SK-N-SH treated with all-trans-retinoic acid at 6 μM for 48 hours (cell line): ENCODE data around the gene ASAP2.

Experiments used
- ATAC-seq: fragments of 200-7000 bp; cut with Tn5 transposase; 3 replicates; pipeline ENCODE4 v1.9.1; 2020; ENCODE audit warnings: mild to moderate bottlenecking, moderate library complexity
- ARNTL ChIP-seq: fragments of 450-650 bp; formaldehyde crosslinking; IDR thresholded peaks from 2 replicates; pipeline ENCODE4 v1.5.0; 2020; ENCODE audit warnings: low read depth, mild to moderate bottlenecking, moderate library complexity, borderline replicate concordance
- BACH2 ChIP-seq: fragments of 250-450 bp; sonication (Bioruptor Pico); IDR thresholded peaks from 2 replicates; pipeline ENCODE4 v1.9.0; 2021; ENCODE audit warnings: mild to moderate bottlenecking, borderline replicate concordance
- CREB5 ChIP-seq: fragments of 250-450 bp; sonication (Bioruptor Pico); IDR thresholded peaks from 2 replicates; pipeline ENCODE4 v1.5.1; 2020; ENCODE audit warnings: low read depth, mild to moderate bottlenecking, moderate library complexity
- CSDC2 ChIP-seq: fragments of 250-450 bp; sonication (Bioruptor Pico); IDR thresholded peaks from 2 replicates; pipeline ENCODE4 v1.5.0; 2020; ENCODE audit warnings: mild to moderate bottlenecking, moderate library complexity
- ESRRG ChIP-seq: fragments of 250-450 bp; sonication (Bioruptor Pico); IDR thresholded peaks from 2 replicates; pipeline ENCODE4 v1.6.1; 2021; ENCODE audit warnings: mild to moderate bottlenecking
- GLIS3 ChIP-seq: fragments of 250-450 bp; sonication (Bioruptor Pico); IDR thresholded peaks from 2 replicates; pipeline ENCODE4 v1.5.0; 2020; ENCODE audit warnings: mild to moderate bottlenecking, moderate library complexity
- ISL1 ChIP-seq: fragments of 250-450 bp; sonication (Bioruptor Pico); IDR thresholded peaks from 2 replicates; pipeline ENCODE4 v2.1.2; 2022; ENCODE audit warnings: mild to moderate bottlenecking, moderate library complexity
- OSR1 ChIP-seq: fragments of 250-450 bp; sonication (Bioruptor Pico); IDR thresholded peaks from 2 replicates; pipeline ENCODE4 v1.8.0; 2022; ENCODE audit warnings: moderate library complexity, mild to moderate bottlenecking, inconsistent platforms
- PPARA ChIP-seq: fragments of 250-450 bp; sonication (Bioruptor Pico); IDR thresholded peaks from 2 replicates; pipeline ENCODE4 v1.5.0; 2020; ENCODE audit warnings: mild to moderate bottlenecking, borderline replicate concordance
- RARB ChIP-seq: fragments of 250-450 bp; sonication (Bioruptor Pico); IDR thresholded peaks from 2 replicates; pipeline ENCODE4 v1.8.0; 2021; ENCODE audit warnings: mild to moderate bottlenecking, moderate library complexity
- SNAI2 ChIP-seq: fragments of 250-450 bp; sonication (Bioruptor Pico); IDR thresholded peaks from 2 replicates; pipeline ENCODE4 v1.5.0; 2020; ENCODE audit warnings: mild to moderate bottlenecking, moderate library complexity
- TCF4 ChIP-seq: fragments of 250-450 bp; sonication (Bioruptor Pico); IDR thresholded peaks from 2 replicates; pipeline ENCODE4 v1.8.0; 2021; ENCODE audit warnings: mild to moderate bottlenecking, moderate library complexity, borderline replicate concordance
- TOX ChIP-seq: fragments of 250-450 bp; sonication (Bioruptor Pico); IDR thresholded peaks from 2 replicates; pipeline ENCODE4 v1.8.0; 2021; ENCODE audit warnings: mild to moderate bottlenecking, moderate library complexity, borderline replicate concordance
- ZC3H10 ChIP-seq: fragments of 250-450 bp; sonication (Bioruptor Pico); IDR thresholded peaks from 2 replicates; pipeline ENCODE4 v1.5.1; 2021; ENCODE audit warnings: mild to moderate bottlenecking, moderate library complexity
- ZFP3 ChIP-seq: fragments of 250-450 bp; sonication (Bioruptor Pico); IDR thresholded peaks from 2 replicates; pipeline ENCODE4 v1.5.0; 2020; ENCODE audit warnings: mild to moderate bottlenecking, moderate library complexity
- ZFP30 ChIP-seq: fragments of 450-650 bp; formaldehyde crosslinking; IDR thresholded peaks from 2 replicates; pipeline ENCODE4 v1.5.0; 2022; ENCODE audit warnings: mild to moderate bottlenecking, moderate library complexity
- ZNF565 ChIP-seq: fragments of 450-650 bp; formaldehyde crosslinking; conservative IDR thresholded peaks from 2 replicates; pipeline ENCODE4 v1.5.0; 2020; ENCODE audit warnings: low read depth, mild to moderate bottlenecking, moderate library complexity
- ZNF70 ChIP-seq: fragments of 450-650 bp; formaldehyde crosslinking; IDR thresholded peaks from 2 replicates; pipeline ENCODE4 v1.5.0; 2020; ENCODE audit warnings: mild to moderate bottlenecking, moderate library complexity
- ZNF8 ChIP-seq: fragments of 450-650 bp; formaldehyde crosslinking; IDR thresholded peaks from 2 replicates; pipeline ENCODE4 v1.5.0; 2020; ENCODE audit warnings: mild to moderate bottlenecking, moderate library complexity
- TF ChIP-seq, protein P1 (sequence below): fragments of 250-450 bp; sonication (Bioruptor Pico); IDR thresholded peaks from 2 replicates; pipeline ENCODE4 v1.8.0; 2021; ENCODE audit warnings: low read depth, mild to moderate bottlenecking, moderate library complexity, borderline replicate concordance
- TF ChIP-seq, protein P2 (sequence below): fragments of 250-450 bp; sonication (Bioruptor Pico); IDR thresholded peaks from 2 replicates; pipeline ENCODE4 v1.5.0; 2020; ENCODE audit warnings: mild to moderate bottlenecking, moderate library complexity
- TF ChIP-seq, protein P3 (sequence below): fragments of 250-450 bp; sonication (Bioruptor Pico); IDR thresholded peaks from 2 replicates; pipeline ENCODE4 v1.5.1; 2021; ENCODE audit warnings: mild to moderate bottlenecking, moderate library complexity

ASAP2 gene

GRCh38 chr2:9422321-9423099 lies 215.9 kb downstream of the ASAP2 start:
- TF ChIP-seq ZFP30 (CRISPR knock-in tag) (no peak), CREB5 (no peak), ISL1 (no peak), TCF4 (CRISPR knock-in tag) (no peak), OSR1 (CRISPR knock-in tag) (no peak), ZNF8 (CRISPR knock-in tag) (no peak), ESRRG (CRISPR knock-in tag) (no peak), TOX (CRISPR knock-in tag) (no peak), BACH2 (CRISPR knock-in tag) (no peak), ZNF565 (CRISPR knock-in tag) (0 out of 2 replicates have a peak, but pooled peaks have one; percentile 38), PPARA (CRISPR knock-in tag) (no peak), SNAI2 (CRISPR knock-in tag) (no peak), ZC3H10 (CRISPR knock-in tag) (no peak), ZNF70 (CRISPR knock-in tag) (0 out of 2 replicates have a peak, but pooled peaks have one; percentile 18), RARB (CRISPR knock-in tag) (no peak), ZFP3 (CRISPR knock-in tag) (no peak), GLIS3 (CRISPR knock-in tag) (0 out of 2 replicates have a peak, but pooled peaks have one; percentile 43), CSDC2 (CRISPR knock-in tag) (no peak)
- TF ChIP-seq, protein P1, sequence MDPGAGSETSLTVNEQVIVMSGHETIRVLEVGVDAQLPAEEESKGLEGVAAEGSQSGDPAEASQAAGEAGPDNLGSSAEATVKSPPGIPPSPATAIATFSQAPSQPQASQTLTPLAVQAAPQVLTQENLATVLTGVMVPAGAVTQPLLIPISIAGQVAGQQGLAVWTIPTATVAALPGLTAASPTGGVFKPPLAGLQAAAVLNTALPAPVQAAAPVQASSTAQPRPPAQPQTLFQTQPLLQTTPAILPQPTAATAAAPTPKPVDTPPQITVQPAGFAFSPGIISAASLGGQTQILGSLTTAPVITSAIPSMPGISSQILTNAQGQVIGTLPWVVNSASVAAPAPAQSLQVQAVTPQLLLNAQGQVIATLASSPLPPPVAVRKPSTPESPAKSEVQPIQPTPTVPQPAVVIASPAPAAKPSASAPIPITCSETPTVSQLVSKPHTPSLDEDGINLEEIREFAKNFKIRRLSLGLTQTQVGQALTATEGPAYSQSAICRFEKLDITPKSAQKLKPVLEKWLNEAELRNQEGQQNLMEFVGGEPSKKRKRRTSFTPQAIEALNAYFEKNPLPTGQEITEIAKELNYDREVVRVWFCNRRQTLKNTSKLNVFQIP (CRISPR knock-in tag): no peak
- TF ChIP-seq, protein P2, sequence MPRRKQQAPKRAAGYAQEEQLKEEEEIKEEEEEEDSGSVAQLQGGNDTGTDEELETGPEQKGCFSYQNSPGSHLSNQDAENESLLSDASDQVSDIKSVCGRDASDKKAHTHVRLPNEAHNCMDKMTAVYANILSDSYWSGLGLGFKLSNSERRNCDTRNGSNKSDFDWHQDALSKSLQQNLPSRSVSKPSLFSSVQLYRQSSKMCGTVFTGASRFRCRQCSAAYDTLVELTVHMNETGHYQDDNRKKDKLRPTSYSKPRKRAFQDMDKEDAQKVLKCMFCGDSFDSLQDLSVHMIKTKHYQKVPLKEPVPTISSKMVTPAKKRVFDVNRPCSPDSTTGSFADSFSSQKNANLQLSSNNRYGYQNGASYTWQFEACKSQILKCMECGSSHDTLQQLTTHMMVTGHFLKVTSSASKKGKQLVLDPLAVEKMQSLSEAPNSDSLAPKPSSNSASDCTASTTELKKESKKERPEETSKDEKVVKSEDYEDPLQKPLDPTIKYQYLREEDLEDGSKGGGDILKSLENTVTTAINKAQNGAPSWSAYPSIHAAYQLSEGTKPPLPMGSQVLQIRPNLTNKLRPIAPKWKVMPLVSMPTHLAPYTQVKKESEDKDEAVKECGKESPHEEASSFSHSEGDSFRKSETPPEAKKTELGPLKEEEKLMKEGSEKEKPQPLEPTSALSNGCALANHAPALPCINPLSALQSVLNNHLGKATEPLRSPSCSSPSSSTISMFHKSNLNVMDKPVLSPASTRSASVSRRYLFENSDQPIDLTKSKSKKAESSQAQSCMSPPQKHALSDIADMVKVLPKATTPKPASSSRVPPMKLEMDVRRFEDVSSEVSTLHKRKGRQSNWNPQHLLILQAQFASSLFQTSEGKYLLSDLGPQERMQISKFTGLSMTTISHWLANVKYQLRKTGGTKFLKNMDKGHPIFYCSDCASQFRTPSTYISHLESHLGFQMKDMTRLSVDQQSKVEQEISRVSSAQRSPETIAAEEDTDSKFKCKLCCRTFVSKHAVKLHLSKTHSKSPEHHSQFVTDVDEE (CRISPR knock-in tag): peak; percentile 20; the same call in 1 of the 2 replicates
- TF ChIP-seq, protein P3, sequence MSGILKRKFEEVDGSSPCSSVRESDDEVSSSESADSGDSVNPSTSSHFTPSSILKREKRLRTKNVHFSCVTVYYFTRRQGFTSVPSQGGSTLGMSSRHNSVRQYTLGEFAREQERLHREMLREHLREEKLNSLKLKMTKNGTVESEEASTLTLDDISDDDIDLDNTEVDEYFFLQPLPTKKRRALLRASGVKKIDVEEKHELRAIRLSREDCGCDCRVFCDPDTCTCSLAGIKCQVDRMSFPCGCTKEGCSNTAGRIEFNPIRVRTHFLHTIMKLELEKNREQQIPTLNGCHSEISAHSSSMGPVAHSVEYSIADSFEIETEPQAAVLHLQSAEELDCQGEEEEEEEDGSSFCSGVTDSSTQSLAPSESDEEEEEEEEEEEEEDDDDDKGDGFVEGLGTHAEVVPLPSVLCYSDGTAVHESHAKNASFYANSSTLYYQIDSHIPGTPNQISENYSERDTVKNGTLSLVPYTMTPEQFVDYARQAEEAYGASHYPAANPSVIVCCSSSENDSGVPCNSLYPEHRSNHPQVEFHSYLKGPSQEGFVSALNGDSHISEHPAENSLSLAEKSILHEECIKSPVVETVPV (CRISPR knock-in tag): no peak
- TF ChIP-seq, all 23 proteins: peak for 4
- peak; percentile 60 for ATAC-seq

- peak; percentile 92 for ATAC-seq
- TF ChIP-seq ARNTL (CRISPR knock-in tag) (no peak), ZNF565 (CRISPR knock-in tag) (no peak), CSDC2 (CRISPR knock-in tag) (peak; percentile 67; the same call in 1 of the 2 replicates), RARB (CRISPR knock-in tag) (no peak), ZFP3 (CRISPR knock-in tag) (no peak), TOX (CRISPR knock-in tag) (no peak), ZNF70 (CRISPR knock-in tag) (no peak), ESRRG (CRISPR knock-in tag) (peak; percentile 21; the same call in 1 of the 2 replicates), PPARA (CRISPR knock-in tag) (no peak)
- TF ChIP-seq, protein P1 (CRISPR knock-in tag): 0 out of 2 replicates have a peak, but pooled peaks have one; percentile 4
- TF ChIP-seq, protein P2 (CRISPR knock-in tag): peak; percentile 62; the same call in 1 of the 2 replicates
- TF ChIP-seq, all 23 proteins: peak for 4
These were observed 216.7 kb downstream of the ASAP2 start, which contains the start of the genes CPSF3 and ITGB1BP1 for GRCh38 chr2:9423100-9423921. Gene CPSF3 (plus strand): TSS chr2:9423654. CDS start chr2:9423774, 120 bp downstream. Gene ITGB1BP1 (minus strand): TSS chr2:9423528. CDS start chr2:9418697, 4,831 bp downstream.
